Right atrium auricular region (tissue), 2 donors: ENCODE results near the gene GJA9. TPM values are rescaled to one million over a fixed set of nuclear protein-coding genes. Genes with fewer than 3 reads are reported as not detected.

Experiments used
- DNase-seq: peaks from one replicate; pipeline ENCODE4 v3.0.0-alpha.2; 2019; ENCODE audit warnings: low spot score
- H3K27ac ChIP-seq, 2 donors: fragments of 200-600 bp; sonication (generic); 1 replicate in 1 of 2; 2 replicates in 1 of 2; pipeline ENCODE4 v1.5.1; 2016 to 2019
- H3K27me3 ChIP-seq, 2 donors: fragments of 200-600 bp; sonication (generic); one replicate each; pipeline versions ENCODE4 v1.5.1 to v1.6.0; 2017 to 2019
- H3K36me3 ChIP-seq: fragments of 200-600 bp; sonication (generic); one replicate; pipeline ENCODE4 v1.5.1; 2016
- H3K4me1 ChIP-seq, 2 donors: fragments of 200-600 bp; sonication (generic); one replicate each; pipeline versions ENCODE4 v1.5.1 to v1.6.0; 2017 to 2019
- H3K4me3 ChIP-seq, 2 donors: fragments of 200-600 bp; sonication (generic); 1 replicate in 1 of 2; 2 replicates in 1 of 2; pipeline ENCODE4 v1.5.1; 2017 to 2019; ENCODE audit warnings: mild to moderate bottlenecking in 1 of 2, moderate library complexity in 1 of 2
- H3K9me3 ChIP-seq, 2 donors: fragments of 200-600 bp; sonication (generic); one replicate each; pipeline ENCODE4 v1.5.1; 2019
- CTCF ChIP-seq, 2 donors: fragments of 200-600 bp; sonication (generic); IDR thresholded peaks; one replicate each; pipeline ENCODE4 v1.5.1; 2019; ENCODE audit warnings: antibody characterized with exemption in 2 of 2
- total RNA-seq, 2 donors: library from RNA; depleted of rRNA; stranded (reverse); fragments of >200 nt; gene quantifications; one replicate each; pipeline ENCODE4 v1.1.0, GENCODE V29; 2016

GJA9 gene
- total RNA-seq, 2 donors from 2014 or later = not detected

- no peaks in the 10 kb centered on the region for H3K9me3 ChIP-seq
- peaks cover 0 to 3% of the 10 kb centered on the region in 2 donors for H3K4me1 ChIP-seq
- no peaks in the 10 kb centered on the region for H3K27me3 ChIP-seq
- no peak for DNase-seq
- no peak for TF ChIP-seq CTCF (IDR thresholded peaks at IDR 0.05)
- no peak overlapping the region for H3K4me3 ChIP-seq
- H3K36me3 ChIP-seq = peaks cover 21% of the 10 kb centered on the region
- no peak overlapping the region for H3K27ac ChIP-seq
These were observed 47.1 kb downstream of the GJA9 start for GRCh38 chr1:38834221-38834782.

- TF ChIP-seq CTCF (IDR thresholded peaks at IDR 0.05) = no peak
- no peaks in the 10 kb centered on the region for H3K9me3 ChIP-seq
- no peak for DNase-seq
These were observed 48.2 kb downstream of the GJA9 start for GRCh38 chr1:38833146-38833545.

GRCh38 chr1:38832370-38832734 is 49.0 kb downstream of the GJA9 start:
- peaks cover 4% of the 10 kb centered on the region for H3K36me3 ChIP-seq
- DNase-seq = no peak
- H3K4me1 ChIP-seq = no peaks in the 10 kb centered on the region
- H3K4me3 ChIP-seq = no peak overlapping the region
- no peaks in the 10 kb centered on the region for H3K27me3 ChIP-seq
- H3K27ac ChIP-seq = no peak overlapping the region
- H3K9me3 ChIP-seq = no peaks in the 10 kb centered on the region
- TF ChIP-seq CTCF (IDR thresholded peaks at IDR 0.05) = no peak

More at GRCh38 chr1:38833146-38833545, 48.2 kb downstream of the GJA9 start:
- Histone ChIP-seq H3K27ac (no peak overlapping the region), H3K27me3 (no peaks in the 10 kb centered on the region), H3K4me3 (no peak overlapping the region), H3K36me3 (peaks cover 10% of the 10 kb centered on the region), H3K4me1 (no peaks in the 10 kb centered on the region)

- H3K36me3 ChIP-seq = no peaks in the 10 kb centered on the region
- no peaks in the 10 kb centered on the region for H3K4me1 ChIP-seq
- H3K27me3 ChIP-seq = no peaks in the 10 kb centered on the region
- DNase-seq = no peak
- H3K27ac ChIP-seq = no peak overlapping the region
- H3K9me3 ChIP-seq = no peaks in the 10 kb centered on the region
- H3K4me3 ChIP-seq = no peak overlapping the region
- TF ChIP-seq CTCF (IDR thresholded peaks at IDR 0.05) = no peak
These were observed 49.5 kb downstream of the GJA9 start for GRCh38 chr1:38831731-38832369.

GRCh38 chr1:38829368-38829767 is 52.0 kb downstream of the GJA9 start:
- DNase-seq = no peak
- Histone ChIP-seq H3K4me1 (no peaks in the 10 kb centered on the region), H3K9me3 (no peaks in the 10 kb centered on the region), H3K36me3 (no peaks in the 10 kb centered on the region), H3K27me3 (no peaks in the 10 kb centered on the region), H3K4me3 (no peak overlapping the region), H3K27ac (no peak overlapping the region)
- TF ChIP-seq CTCF (IDR thresholded peaks at IDR 0.05) = no peak

- H3K4me1 ChIP-seq = no peaks in the 10 kb centered on the region
- TF ChIP-seq CTCF (IDR thresholded peaks at IDR 0.05) = no peak
- no peaks in the 10 kb centered on the region for H3K9me3 ChIP-seq
- no peak overlapping the region for H3K4me3 ChIP-seq
- no peak overlapping the region for H3K27ac ChIP-seq
- DNase-seq = no peak
- no peaks in the 10 kb centered on the region for H3K36me3 ChIP-seq
- no peaks in the 10 kb centered on the region for H3K27me3 ChIP-seq
These were observed 54.1 kb downstream of the GJA9 start for GRCh38 chr1:38827318-38827717.
